OCI-LY3 (cell line): Measurements from ENCODE around the gene IDH1.

Source experiments
- CTCF ChIP-seq: fragments of 200-600, 300-600 bp; sonication (generic); IDR thresholded peaks from 2 replicates; pipeline ENCODE4 v1.5.1; 2014; ENCODE audit warnings: antibody characterized with exemption, low read length, low read depth
- EZH2phosphoT487 ChIP-seq: fragments of 200-600 bp; shearing (Covaris generic); IDR thresholded peaks from 2 replicates; pipeline ENCODE4 v1.6.1; 2018; ENCODE audit warnings: antibody characterized with exemption, mixed run types, low read depth

- no peak for TF ChIP-seq CTCF
- no peak for TF ChIP-seq EZH2phosphoT487
Observed at GRCh38 chr2:208244422-208244821, 10.4 kb downstream of the IDH1 start.
